Activated naive CD8-positive, alpha-beta T cell treated with anti-CD3 and anti-CD28 coated beads, Interleukin-2, amount 50 U/mL, for 24 hours (primary cell): ENCODE data around the gene EFNA5.

Experiments
- ATAC-seq: fragments of 150-1000 bp; cut with Tn5 transposase; one replicate; pipeline ENCODE4 v1.10.0; 2021
- DNase-seq: peaks from one replicate; pipeline ENCODE4 v3.0.0; 2021
- H3K27ac Mint-ChIP-seq: one replicate; pipeline ENCODE4 v1.8.0; 2021; ENCODE audit warnings: mild to moderate bottlenecking, mixed read lengths
- H3K27me3 Mint-ChIP-seq: one replicate; pipeline ENCODE4 v1.8.0; 2021; ENCODE audit warnings: mixed read lengths
- H3K36me3 Mint-ChIP-seq: one replicate; pipeline ENCODE4 v1.8.0; 2021; ENCODE audit warnings: low read depth, mixed read lengths
- H3K4me1 Mint-ChIP-seq: one replicate; pipeline ENCODE4 v1.8.0; 2021; ENCODE audit warnings: mixed read lengths
- H3K4me3 Mint-ChIP-seq: one replicate; pipeline ENCODE4 v1.8.0; 2021; ENCODE audit warnings: mild to moderate bottlenecking, moderate library complexity, mixed read lengths
- H3K9me3 Mint-ChIP-seq: one replicate; pipeline ENCODE4 v1.8.0; 2021; ENCODE audit warnings: mixed read lengths

The EFNA5 gene

DNA sequence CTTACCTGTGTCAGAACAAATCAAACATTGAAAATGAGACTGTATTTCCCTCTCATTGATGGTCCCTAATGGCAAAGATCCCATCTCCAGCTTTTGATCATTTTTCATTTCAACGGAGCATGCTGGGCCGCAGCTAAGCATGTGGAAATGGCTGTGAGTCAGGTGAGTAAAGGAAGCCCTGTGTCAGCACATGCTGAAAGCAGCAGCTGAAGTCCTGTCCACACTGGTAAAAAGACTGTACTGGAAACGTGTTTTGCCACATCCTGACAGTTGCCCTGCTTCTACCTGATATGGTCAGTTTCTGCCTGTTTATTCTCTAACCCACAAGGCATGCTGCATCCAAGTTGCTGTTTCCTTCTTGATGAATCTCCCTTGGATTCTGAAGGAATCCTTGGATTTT, 330.1 kb downstream of the EFNA5 start:
- Mint-ChIP-seq H3K27me3 (peaks cover 2% of the 10 kb centered on the region), H3K9me3 (peaks cover 8% of the 10 kb centered on the region), H3K4me3 (no peak overlapping the region), H3K36me3 (peaks cover 1% of the 10 kb centered on the region), H3K27ac (no peak overlapping the region), H3K4me1 (no peaks in the 10 kb centered on the region)
- ATAC-seq = no peak
- DNase-seq = no peak

DNA sequence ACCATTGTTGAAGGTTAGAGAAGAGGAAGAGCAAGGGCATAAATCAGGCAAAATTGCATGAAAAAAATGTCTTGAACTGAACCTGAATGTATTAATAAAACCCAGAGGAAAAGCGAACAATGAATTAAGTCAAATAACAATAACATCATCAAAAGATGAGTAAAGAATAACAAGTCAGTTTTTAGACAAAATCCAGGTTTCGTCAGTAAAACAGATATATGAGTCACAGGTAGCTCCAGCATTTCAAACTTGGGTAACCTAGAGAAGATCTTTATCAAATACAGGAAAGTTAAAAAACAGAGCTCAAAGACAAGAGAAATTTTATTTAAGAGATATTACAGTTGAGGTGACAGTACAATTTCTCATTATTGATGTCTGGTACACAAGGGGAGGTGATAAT, 332.4 kb downstream of the EFNA5 start:
- Mint-ChIP-seq H3K36me3 (no peaks in the 10 kb centered on the region), H3K9me3 (no peaks in the 10 kb centered on the region), H3K4me1 (no peaks in the 10 kb centered on the region), H3K4me3 (no peak overlapping the region), H3K27ac (no peak overlapping the region), H3K27me3 (peaks cover 1% of the 10 kb centered on the region)
- no peak for DNase-seq
- no peak for ATAC-seq

DNA sequence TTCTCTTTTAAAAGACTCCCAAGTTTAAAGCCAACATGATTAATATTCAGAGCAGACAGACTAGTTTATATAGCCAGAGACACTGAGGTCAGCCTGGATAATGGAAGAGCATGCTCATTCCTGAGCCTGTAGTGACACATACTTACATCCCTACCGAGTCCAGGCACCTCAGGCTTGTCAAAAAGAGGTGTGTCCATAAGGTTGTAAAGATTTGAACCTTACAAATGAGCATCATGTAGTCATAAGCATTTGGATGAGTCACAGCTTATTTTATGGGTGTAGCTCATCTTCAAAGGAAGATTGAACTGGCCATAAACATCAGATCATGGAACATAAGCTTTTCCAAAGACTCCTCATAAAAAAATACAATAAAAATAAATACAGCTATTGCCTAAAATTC, 333.5 kb downstream of the EFNA5 start:
- H3K27me3 Mint-ChIP-seq = no peaks in the 10 kb centered on the region
- ATAC-seq (no peak), DNase-seq (no peak)
- no peaks in the 10 kb centered on the region for H3K36me3 Mint-ChIP-seq
- no peak overlapping the region for H3K4me3 Mint-ChIP-seq
- no peaks in the 10 kb centered on the region for H3K4me1 Mint-ChIP-seq
- H3K9me3 Mint-ChIP-seq = no peaks in the 10 kb centered on the region
- H3K27ac Mint-ChIP-seq = no peak overlapping the region

DNA sequence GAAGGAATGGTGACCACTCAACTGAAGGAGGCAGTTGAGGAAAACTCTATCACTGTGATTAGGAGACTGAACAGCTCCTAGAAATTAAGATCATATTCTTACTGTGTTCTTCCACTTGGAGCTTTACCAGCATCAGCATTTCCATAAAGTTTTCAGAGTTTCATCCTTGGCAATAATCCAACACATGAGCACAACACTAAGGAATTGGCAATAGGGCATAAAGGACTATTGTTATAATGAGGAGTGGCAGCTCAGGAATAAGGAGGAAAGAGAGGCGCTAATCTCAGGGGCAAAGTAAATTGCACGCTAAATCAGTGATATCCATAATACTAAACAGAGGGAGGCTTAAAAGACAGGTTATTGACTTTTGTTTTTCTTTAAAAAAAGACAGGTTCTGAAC, 338.9 kb downstream of the EFNA5 start:
- no peak for ATAC-seq
- H3K4me3 Mint-ChIP-seq = no peak overlapping the region
- H3K27me3 Mint-ChIP-seq = no peaks in the 10 kb centered on the region
- no peaks in the 10 kb centered on the region for H3K36me3 Mint-ChIP-seq
- H3K4me1 Mint-ChIP-seq = no peaks in the 10 kb centered on the region
- no peak overlapping the region for H3K27ac Mint-ChIP-seq
- DNase-seq = no peak
- no peaks in the 10 kb centered on the region for H3K9me3 Mint-ChIP-seq

DNA sequence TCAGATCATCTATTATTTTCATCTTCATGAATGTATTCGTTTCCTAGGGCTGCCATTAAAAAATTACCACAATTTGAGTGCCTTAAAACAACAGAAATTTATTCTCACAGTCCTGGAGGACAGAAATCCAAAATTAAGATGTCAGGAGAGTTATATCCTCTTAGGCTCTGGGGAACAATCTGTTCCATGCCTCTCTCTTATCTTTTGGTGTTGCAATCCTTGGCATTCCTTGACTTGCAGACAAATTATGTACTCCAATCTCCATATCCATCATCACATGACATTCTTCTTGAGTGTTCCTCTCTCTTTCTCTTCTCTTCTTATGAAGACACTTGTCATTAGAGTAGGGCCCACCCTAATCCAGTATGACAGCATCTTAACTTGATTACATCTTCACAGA, 339.4 kb downstream of the EFNA5 start:
- Mint-ChIP-seq H3K27me3 (no peaks in the 10 kb centered on the region), H3K36me3 (no peaks in the 10 kb centered on the region), H3K27ac (no peak overlapping the region), H3K9me3 (no peaks in the 10 kb centered on the region), H3K4me1 (no peaks in the 10 kb centered on the region), H3K4me3 (no peak overlapping the region)
- DNase-seq = no peak
- no peak for ATAC-seq

DNA sequence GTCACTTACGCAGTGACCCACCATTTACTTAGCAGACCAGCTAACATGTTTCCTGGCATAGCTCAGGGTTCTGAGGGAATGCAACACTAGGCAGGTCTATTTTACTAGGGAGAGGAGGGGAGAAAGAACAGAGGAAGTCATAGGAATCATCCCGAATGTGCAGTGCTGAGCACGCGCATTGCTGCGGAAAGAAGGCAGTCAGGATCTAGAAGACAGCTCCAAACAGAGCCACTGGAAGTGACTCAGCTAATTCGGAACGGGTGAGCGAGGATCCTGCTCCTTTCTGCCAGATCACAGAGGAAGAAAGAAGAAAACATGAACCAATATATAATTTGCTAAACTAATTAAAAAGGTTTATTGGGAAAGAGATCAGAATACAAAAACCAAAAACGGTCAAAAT, 339.8 kb downstream of the EFNA5 start:
- ATAC-seq = no peak
- no peak overlapping the region for H3K27ac Mint-ChIP-seq
- no peak for DNase-seq
- no peak overlapping the region for H3K4me3 Mint-ChIP-seq
- no peaks in the 10 kb centered on the region for H3K36me3 Mint-ChIP-seq
- no peaks in the 10 kb centered on the region for H3K27me3 Mint-ChIP-seq
- H3K9me3 Mint-ChIP-seq = no peaks in the 10 kb centered on the region
- no peaks in the 10 kb centered on the region for H3K4me1 Mint-ChIP-seq

DNA sequence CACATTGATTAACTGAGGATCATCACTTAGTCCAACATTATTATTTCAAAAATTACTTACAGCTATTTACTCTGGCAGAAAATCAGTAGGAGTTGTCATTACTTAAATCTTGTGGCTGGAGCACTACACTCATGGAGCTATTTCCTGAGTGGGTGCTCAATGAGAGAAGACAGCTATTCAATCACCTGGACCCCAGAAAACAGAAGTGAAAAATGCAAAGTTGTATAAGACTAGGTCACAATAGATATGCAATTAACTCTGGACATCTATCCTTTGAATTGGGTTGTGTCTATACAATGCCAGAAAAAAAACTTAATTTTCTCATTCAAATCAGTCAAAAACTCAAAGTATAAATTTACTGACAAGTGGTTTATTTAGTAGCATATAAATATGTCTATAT, 340.9 kb downstream of the EFNA5 start:
- H3K27ac Mint-ChIP-seq = no peak overlapping the region

More for the DNA sequence above, 340.9 kb downstream of the EFNA5 start:
- Mint-ChIP-seq H3K4me3 (no peak overlapping the region), H3K9me3 (no peaks in the 10 kb centered on the region), H3K4me1 (no peaks in the 10 kb centered on the region), H3K36me3 (no peaks in the 10 kb centered on the region), H3K27me3 (no peaks in the 10 kb centered on the region)
- ATAC-seq = no peak
- no peak for DNase-seq
